ENCODE measurements around the gene NCSTN. TPM values are rescaled to one million over a fixed set of nuclear protein-coding genes. Genes with fewer than 3 reads are reported as not detected.

The NCSTN gene
- total and polyA plus RNA-seq, 8 donors: 90.7 to 125 (median 115) TPM

DNA sequence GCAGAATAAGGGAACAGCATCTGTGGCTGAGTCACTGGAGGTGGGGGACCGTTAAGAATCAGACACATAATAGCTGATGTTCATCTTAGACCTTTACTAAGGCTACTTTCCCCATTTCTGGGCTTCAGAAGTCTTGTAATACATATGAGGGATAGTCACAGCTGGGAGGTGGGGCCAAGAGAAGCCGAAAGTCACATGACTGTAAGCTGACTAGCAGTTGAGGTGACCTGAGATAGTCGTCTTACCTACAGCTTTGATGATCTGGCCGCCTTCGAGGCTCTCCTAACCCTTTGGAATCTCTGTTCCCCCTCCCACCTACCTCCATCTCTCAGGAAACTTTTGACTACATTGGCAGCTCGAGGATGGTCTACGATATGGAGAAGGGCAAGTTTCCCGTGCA is 9.4 kb downstream of the NCSTN start:
- TF ChIP-seq CTCF (IDR thresholded peaks at IDR 0.05): no peak
- intact Hi-C loops (cut with DNase I): no loop called here
- ATAC-seq: no peak
- H3K27ac ChIP-seq: no peak overlapping the region
- H3K4me3 ChIP-seq: no peak overlapping the region
- peaks cover 0 to 8% of the 10 kb centered on the region in 2 donors for H3K4me1 ChIP-seq
- no peak for DNase-seq
- H3K9me3 ChIP-seq: no peaks in the 10 kb centered on the region
- H3K36me3 ChIP-seq: peaks cover 0 to 100% of the 10 kb centered on the region in 2 donors
- H3K27me3 ChIP-seq: no peaks in the 10 kb centered on the region

DNA sequence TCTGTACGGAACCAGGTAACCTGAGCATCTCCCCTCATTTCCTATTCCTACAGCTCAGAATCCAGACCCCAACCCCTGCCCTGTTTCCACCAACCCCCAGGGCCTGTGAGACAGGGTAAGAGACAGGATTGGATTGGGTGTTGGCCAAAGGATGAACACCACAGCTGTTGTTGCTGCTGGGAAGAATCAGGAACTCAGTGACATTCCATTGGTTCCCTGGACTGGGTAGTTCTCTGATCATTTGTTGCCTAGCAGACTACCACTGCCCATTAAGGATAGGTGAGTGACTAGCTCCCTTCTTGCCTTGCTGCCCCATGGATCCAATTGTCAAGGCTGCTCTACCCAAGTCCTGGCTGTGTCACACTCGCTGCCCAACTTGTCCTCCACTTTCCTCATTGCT is 10.0 kb downstream of the NCSTN start:
- Histone ChIP-seq H3K4me3 (no peak overlapping the region), H3K9me3 (no peaks in the 10 kb centered on the region), H3K27ac (no peak overlapping the region), H3K4me1 (peaks cover 0 to under 1% of the 10 kb centered on the region in 2 donors), H3K36me3 (peaks cover 0 to 100% of the 10 kb centered on the region in 2 donors), H3K27me3 (no peaks in the 10 kb centered on the region)
- TF ChIP-seq CTCF (IDR thresholded peaks at IDR 0.05): no peak
- no peak for DNase-seq
- intact Hi-C loops (cut with DNase I): no loop called here
- no peak for ATAC-seq

DNA sequence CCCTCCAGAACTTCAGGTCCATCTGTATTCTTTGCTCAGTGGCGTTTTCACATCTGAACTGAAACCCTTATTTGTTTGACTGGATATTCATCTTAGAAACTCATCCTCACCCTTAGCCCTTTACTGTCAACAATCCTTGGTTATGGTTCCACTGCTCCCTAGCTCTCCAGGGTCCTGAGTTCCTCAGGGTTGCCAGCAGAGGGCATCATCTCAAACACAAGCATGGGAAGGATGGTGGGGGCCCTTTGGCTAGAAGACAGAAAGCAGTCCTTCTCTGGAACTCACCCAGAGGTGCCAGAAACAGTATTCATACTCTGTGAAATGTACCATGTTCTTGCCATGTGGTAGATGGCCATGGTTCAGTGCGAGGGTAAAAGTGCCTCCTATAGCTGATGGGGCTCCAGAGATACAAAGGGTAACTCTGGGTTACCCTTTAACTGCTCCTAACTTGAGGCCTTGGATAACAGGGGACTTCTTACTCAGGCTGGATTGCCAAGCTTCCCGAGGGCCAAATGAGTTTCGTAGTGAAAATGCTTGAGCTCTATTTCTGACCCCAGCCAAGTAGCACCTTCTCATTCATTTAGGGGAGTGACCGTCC is 11.3 kb downstream of the NCSTN start:
- ATAC-seq: peak; percentile 27
- DNase-seq: no peak
- Histone ChIP-seq H3K4me1 (no peaks in the 10 kb centered on the region), H3K9me3 (no peaks in the 10 kb centered on the region), H3K4me3 (no peak overlapping the region), H3K27me3 (no peaks in the 10 kb centered on the region), H3K27ac (no peak overlapping the region), H3K36me3 (peaks cover 0 to 99% of the 10 kb centered on the region in 2 donors)
- intact Hi-C loops (cut with DNase I): no loop called here
- TF ChIP-seq CTCF (IDR thresholded peaks at IDR 0.05): peak in 1 of 2 donors; percentile 31

DNA sequence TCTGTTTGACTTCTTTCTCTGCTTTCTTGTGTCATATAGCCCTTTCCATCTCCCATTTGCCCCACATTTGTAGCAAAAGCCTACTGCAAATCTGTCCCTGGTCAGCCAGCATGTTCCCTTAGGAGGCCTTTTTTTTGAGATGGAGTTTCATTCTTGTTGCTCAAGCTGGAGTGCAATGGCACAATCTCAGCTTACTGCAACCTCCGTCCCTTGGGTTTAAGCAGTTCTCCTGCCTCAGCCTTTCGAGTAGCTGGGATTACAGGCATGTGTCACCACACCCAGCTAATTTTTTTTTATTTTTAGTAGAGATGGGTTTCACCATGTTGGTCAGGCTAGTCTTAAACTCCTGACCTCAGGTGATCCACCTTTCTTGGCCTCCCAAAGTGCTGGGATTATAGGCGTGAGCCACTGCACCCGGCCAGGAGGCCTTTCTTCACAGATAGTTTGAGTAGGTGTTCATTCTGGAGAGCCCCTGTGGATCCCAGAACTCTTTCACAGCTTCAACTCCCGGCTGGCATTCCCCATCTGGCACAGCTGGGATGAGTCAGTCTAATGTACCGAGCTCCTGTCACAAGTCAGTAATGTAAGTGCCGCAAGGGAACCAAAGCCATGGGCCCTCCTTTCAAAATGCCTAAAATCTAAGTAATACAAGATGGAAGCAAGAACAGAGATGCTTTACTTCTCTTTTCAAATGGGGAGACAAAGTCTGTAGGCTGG is 14.3 kb downstream of the NCSTN start:
- no peaks in the 10 kb centered on the region for H3K4me1 ChIP-seq
- no peak overlapping the region for H3K4me3 ChIP-seq
- H3K9me3 ChIP-seq: no peaks in the 10 kb centered on the region
- no peaks in the 10 kb centered on the region for H3K27me3 ChIP-seq
- H3K27ac ChIP-seq: no peak overlapping the region
- H3K36me3 ChIP-seq: peaks cover 0 to 84% of the 10 kb centered on the region in 2 donors
- TF ChIP-seq CTCF (IDR thresholded peaks at IDR 0.05): no peak
- intact Hi-C loops (cut with DNase I): no loop called here
- DNase-seq (no peak), ATAC-seq (no peak)

GRCh38 chr1:160358073-160358472 is 14.9 kb downstream of the NCSTN start:
- Histone ChIP-seq H3K9me3 (no peaks in the 10 kb centered on the region), H3K4me1 (no peaks in the 10 kb centered on the region), H3K4me3 (no peak overlapping the region), H3K27me3 (no peaks in the 10 kb centered on the region), H3K36me3 (peaks cover 0 to 77% of the 10 kb centered on the region in 2 donors), H3K27ac (no peak overlapping the region)
- no peak for ATAC-seq
- intact Hi-C loops (cut with DNase I): no loop called here
- DNase-seq: no peak
- TF ChIP-seq CTCF (IDR thresholded peaks at IDR 0.05): no peak
